HK-2 (cell line): ENCODE data around the gene TGFBI.

Experiments used
- DNase-seq: peaks from one replicate; pipeline ENCODE4 v3.0.0-alpha.2; 2018; ENCODE audit not compliant: unreplicated experiment

TGFBI gene

GRCh38 chr5:136087961-136088871 lies 59.4 kb downstream of the TGFBI start:
- no peak for DNase-seq

GRCh38 chr5:136089791-136090190 lies 61.0 kb downstream of the TGFBI start:
- no peak for DNase-seq

DNA sequence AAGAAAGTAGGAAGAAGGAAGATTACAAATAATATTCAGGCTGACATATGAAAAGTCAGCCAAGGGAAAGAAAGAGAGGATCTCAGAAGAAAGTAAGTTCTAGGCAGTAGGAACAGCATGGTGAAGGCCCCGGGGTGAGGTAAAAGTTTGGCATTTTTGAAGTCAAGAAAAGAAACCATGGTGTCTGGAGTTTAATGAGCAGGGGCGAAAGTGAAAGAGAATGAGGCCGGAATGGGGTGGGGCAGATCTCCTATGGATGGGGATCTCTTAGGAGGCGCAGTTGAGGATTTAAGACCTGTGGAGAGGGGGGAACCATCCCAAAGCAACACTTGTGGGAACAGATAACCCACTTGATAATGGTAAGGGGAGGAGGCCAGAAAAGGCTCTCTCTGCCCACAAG lies 61.5 kb downstream of the TGFBI start:
- no peak for DNase-seq

DNA sequence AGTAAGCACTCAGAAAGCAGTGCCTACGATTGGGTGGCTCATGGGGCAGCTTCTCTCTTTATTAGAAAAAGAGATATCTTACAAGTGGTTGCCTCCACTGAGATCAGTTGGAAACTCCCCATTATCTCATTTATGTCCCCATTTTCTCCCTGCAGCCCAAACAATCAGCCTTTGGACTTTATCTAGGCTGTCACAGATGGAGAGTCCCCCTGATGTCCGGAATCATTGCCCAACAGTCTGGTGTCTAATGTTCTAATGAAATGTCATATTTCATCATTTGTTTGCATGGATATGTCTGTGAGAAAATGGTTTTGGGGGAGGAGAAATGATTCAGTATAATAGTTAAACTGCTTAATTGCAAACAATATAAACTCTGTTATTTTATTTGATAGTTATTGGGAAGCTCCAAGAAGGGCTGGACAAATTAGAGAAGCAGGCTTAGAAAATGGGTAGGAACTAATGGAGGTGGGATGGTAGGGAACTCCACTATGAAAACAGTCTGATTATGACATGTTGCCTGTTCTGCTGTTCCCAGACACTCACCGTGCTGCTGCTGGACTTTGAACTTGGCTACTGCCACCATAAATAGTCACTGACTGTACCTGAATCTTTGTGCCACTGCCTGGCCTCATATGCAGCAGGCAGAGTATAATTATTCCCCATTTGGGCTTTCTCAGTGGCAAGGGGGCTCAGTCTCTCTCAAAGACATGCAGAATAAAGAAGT lies 65.6 kb downstream of the TGFBI start:
- DNase-seq: no peak

- no peak for DNase-seq
Measured at GRCh38 chr5:136094913-136095641, 66.3 kb downstream of the TGFBI start.

GRCh38 chr5:136098176-136098575 lies 69.4 kb downstream of the TGFBI start:
- no peak for DNase-seq

DNA sequence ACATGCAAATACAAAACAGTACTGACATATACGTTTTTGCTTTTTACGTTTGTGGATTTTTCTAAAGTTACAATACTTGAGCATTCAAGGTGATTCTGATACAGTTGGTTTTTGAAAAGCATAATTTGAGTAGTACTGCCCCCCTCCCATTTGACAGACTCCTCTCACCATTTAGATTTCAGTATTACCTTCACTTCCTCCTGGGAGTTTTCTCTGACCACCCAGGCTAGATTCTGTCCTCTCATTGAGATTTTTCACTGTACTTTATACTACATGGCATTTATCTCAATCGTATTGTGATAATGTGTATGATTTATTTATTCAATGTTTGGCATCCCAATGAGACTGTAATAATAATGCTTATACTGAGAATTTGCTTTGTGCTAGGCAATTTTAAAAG lies 71.1 kb downstream of the TGFBI start:
- DNase-seq: no peak

DNA sequence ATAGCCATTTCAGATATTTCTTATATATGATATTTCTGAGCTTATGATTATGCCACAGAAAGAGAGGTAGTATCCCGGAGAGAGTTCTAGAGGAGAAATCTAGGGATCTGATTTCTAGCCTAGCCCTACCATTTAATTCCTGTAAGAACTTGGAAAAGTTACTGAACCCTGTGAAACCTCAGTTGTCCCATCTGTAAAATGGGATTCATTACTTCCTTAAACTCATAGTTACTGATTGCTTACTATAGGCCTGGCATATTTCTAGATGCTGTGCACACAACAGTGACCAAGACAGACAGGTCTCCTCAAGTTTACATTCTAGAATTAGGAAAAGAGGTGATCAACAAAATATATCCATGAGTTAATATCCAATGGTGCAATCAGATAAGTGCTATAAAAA lies 73.1 kb downstream of the TGFBI start:
- DNase-seq: no peak

DNA sequence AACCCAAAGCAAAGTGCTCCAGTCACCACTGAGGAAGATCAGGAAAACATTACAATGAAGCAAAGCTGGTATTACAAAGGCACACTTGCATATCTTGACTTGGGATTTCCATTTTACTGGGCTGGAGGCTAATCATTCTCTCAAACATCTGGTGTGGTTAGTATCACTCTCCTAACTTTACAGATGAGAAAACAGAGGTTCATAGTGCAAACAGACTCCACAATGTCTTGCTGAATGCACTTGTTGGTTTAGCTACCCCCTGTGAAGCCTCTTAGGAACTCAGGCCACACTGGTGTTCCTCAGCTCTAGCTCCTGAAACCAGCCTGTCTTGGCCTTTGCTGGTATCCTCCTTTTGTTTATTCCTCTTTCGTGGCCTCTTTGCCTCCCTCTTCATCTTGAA lies 74.3 kb downstream of the TGFBI start:
- no peak for DNase-seq

DNA sequence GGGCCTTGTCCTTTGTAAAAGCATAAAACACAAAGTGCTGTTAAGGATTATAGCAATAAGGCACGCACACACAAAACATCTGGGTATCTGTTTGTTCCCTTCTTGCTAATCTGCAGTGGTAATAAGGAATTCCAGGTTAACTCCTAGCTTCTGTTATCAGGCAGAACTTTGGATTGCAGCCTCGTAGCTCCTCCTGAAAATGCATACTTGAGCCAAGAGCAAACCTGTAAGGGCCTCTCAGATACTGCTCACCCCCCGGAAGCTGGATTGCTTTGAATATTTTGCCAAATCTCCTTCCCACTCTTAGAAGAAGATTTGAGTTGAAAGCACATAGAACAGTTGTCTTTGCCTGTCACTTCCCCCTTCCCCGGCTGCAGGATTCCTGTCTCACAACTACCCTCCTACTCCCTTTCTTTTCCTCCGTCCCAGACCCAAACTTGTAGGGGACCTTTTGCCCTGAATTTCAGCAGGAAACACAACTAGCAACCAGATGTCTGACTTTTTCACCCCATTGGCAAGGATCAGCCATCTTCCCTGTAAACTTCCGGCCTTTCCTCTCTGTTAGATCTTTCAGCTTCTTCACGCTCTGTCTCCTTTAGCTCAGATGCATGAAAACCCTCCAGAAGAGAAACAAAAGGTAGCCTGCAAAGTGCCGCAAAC lies 75.6 kb downstream of the TGFBI start:
- DNase-seq: no peak

- DNase-seq: no peak
Measured at GRCh38 chr5:136106351-136107031, 77.7 kb downstream of the TGFBI start.

DNA sequence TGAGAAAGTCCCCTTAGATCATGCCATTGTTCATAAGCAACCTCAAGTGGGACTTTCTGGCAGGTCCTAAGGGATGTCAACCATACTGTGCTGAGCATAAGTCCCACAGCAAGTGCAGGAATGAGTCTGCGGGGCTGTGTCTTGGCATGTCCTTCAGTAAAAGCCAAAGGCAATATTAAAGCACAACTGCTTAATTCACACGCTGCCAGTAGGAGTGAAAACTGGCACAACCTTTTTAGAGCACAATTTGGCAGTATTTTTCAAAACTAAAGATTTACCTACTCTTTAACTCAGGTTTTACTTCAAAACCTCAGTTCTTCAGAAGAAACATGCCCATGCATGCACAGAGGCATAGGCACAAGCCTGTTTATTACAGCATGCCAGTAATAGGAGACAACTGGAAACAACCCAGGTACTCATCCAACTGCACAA lies 79.4 kb downstream of the TGFBI start:
- no peak for DNase-seq

GRCh38 chr5:136108766-136109165 lies 80.0 kb downstream of the TGFBI start:
- no peak for DNase-seq

GRCh38 chr5:136109453-136110135 lies 80.8 kb downstream of the TGFBI start:
- no peak for DNase-seq
